AG09319 (cell line): ENCODE data around the gene ZIM2.

Experiments
- DNase-seq: peaks from one replicate; pipeline ENCODE4 v3.0.0-alpha.2; 2010; ENCODE audit warnings: low read depth; ENCODE audit errors: extremely low read depth
- CTCF ChIP-seq: IDR thresholded peaks from 2 replicates; pipeline ENCODE4 v1.5.1; 2011; ENCODE audit warnings: low read depth, mild to moderate bottlenecking, inconsistent platforms, low read length, moderate library complexity

ZIM2 gene

GRCh38 chr19:56832352-56832928 is 8.1 kb downstream of the ZIM2 start:
- TF ChIP-seq CTCF: no peak
- no peak for DNase-seq

- no peak for TF ChIP-seq CTCF
- no peak for DNase-seq
Observed at GRCh38 chr19:56831255-56831654, 9.3 kb downstream of the ZIM2 start.

GRCh38 chr19:56829596-56829995 is 10.9 kb downstream of the ZIM2 start:
- TF ChIP-seq CTCF: no peak
- no peak for DNase-seq

GRCh38 chr19:56827708-56828107 is 12.8 kb downstream of the ZIM2 start:
- TF ChIP-seq CTCF: no peak
- DNase-seq: no peak

- DNase-seq: no peak
- no peak for TF ChIP-seq CTCF
Observed at GRCh38 chr19:56823956-56824355, 16.6 kb downstream of the ZIM2 start.

- no peak for DNase-seq
- no peak for TF ChIP-seq CTCF
Observed at GRCh38 chr19:56823417-56823816, 17.1 kb downstream of the ZIM2 start.

- no peak for DNase-seq
- no peak for TF ChIP-seq CTCF
Observed at GRCh38 chr19:56822755-56823154, 17.8 kb downstream of the ZIM2 start.
